Testis (tissue), 2 donors: ENCODE results near the gene MTARC1.
A peak's percentile ranks its signal among the peaks of the same experiment; 100 is the strongest.

ENCODE experiments used
- POLR2A ChIP-seq: fragments of 450-650 bp; IDR thresholded peaks from one replicate; pipeline ENCODE4 v1.6.1; 2017; ENCODE audit warnings: antibody characterized with exemption, mild to moderate bottlenecking, moderate library complexity
- TF ChIP-seq, protein P1 (sequence below), 3 experiments: fragments of 450-650 bp in 2 of 3; fragments of 200-600 bp in 1 of 3; sonication (generic) in 1 of 3; IDR thresholded peaks; one replicate each; pipeline ENCODE4 v1.5.1; 2016 to 2019; ENCODE audit warnings: antibody characterized with exemption in 3 of 3, mild to moderate bottlenecking in 2 of 3, moderate library complexity in 1 of 3

DNA sequence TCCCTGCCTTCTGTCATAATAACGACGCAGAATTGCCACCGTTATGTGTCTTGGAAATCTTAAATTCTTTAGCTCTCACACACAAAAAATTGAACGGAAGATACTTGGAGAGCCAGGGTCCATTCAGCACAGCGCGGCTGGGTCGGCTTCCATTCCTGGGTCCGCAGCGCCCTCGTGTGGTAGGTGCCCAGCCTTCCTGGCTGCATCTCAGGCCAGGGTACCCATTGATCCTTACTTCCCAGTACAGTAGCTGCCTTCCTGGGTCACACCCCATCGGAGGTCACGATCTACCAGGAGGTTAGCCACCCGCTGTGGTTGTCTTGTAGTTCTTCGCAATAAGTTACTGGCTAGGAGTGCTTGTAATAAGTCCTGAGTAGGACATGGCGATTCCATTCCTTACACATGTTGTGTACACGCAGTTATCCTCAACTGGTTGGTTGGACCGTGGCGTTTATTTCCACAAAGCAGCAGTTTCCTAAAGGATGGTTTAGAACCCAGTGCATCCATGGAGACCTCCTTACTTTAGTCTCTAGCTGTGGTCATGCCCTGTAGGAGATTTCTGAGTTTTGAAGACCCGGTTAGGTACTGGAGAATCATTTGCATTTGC is 9.9 kb upstream of the MTARC1 start:
- TF ChIP-seq, protein P1, sequence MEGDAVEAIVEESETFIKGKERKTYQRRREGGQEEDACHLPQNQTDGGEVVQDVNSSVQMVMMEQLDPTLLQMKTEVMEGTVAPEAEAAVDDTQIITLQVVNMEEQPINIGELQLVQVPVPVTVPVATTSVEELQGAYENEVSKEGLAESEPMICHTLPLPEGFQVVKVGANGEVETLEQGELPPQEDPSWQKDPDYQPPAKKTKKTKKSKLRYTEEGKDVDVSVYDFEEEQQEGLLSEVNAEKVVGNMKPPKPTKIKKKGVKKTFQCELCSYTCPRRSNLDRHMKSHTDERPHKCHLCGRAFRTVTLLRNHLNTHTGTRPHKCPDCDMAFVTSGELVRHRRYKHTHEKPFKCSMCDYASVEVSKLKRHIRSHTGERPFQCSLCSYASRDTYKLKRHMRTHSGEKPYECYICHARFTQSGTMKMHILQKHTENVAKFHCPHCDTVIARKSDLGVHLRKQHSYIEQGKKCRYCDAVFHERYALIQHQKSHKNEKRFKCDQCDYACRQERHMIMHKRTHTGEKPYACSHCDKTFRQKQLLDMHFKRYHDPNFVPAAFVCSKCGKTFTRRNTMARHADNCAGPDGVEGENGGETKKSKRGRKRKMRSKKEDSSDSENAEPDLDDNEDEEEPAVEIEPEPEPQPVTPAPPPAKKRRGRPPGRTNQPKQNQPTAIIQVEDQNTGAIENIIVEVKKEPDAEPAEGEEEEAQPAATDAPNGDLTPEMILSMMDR (IDR thresholded peaks at IDR 0.05), result peak; percentile 78 to 94 (median 79)
- no peak for TF ChIP-seq POLR2A
